DMS53 treated with DMSO at 0.1 percent for 48 hours (cell line): ENCODE measurements around the gene RUFY1.
"Not testable (repeated sequence)": the region's sequence is repeated elsewhere in the genome, so short reads cannot be mapped to it uniquely, and the experiment has no call there.

ENCODE experiments used
- DNase-seq: peaks from one replicate; lab custom pipeline; 2025; ENCODE audit not compliant: unreplicated experiment; lab: John Stamatoyannopoulos, UW

The RUFY1 gene

GRCh38 chr5:179533907-179534306 is 16.4 kb upstream of the RUFY1 start:
- no peak for DNase-seq

- DNase-seq, result no peak
These were observed 15.9 kb upstream of the RUFY1 start for GRCh38 chr5:179534431-179534830.

- DNase-seq, result no peak
These were observed 13.7 kb upstream of the RUFY1 start for GRCh38 chr5:179536676-179537075.

- no peak for DNase-seq
These were observed 8.2 kb upstream of the RUFY1 start for GRCh38 chr5:179542170-179542569.

GRCh38 chr5:179543275-179543674 is 7.1 kb upstream of the RUFY1 start:
- DNase-seq, result not testable (repeated sequence)

GRCh38 chr5:179553006-179553405 is 2.7 kb downstream of the RUFY1 start:
- DNase-seq, result no peak

GRCh38 chr5:179553875-179554274 is 3.5 kb downstream of the RUFY1 start:
- no peak for DNase-seq

GRCh38 chr5:179554981-179555380 is 4.6 kb downstream of the RUFY1 start:
- no peak for DNase-seq

- DNase-seq, result not testable (repeated sequence)
These were observed 8.0 kb downstream of the RUFY1 start for GRCh38 chr5:179558261-179558799.

- peak; percentile 53 for DNase-seq
These were observed 8.6 kb downstream of the RUFY1 start for GRCh38 chr5:179558932-179559283.

GRCh38 chr5:179559284-179560252 is 9.2 kb downstream of the RUFY1 start:
- DNase-seq, result peak; percentile 98

GRCh38 chr5:179564526-179564925 is 14.2 kb downstream of the RUFY1 start:
- no peak for DNase-seq

GRCh38 chr5:179568721-179569120 is 18.4 kb downstream of the RUFY1 start:
- DNase-seq, result no peak

- DNase-seq, result no peak
These were observed 22.0 kb downstream of the RUFY1 start for GRCh38 chr5:179572386-179572785.

- no peak for DNase-seq
These were observed 27.1 kb downstream of the RUFY1 start for GRCh38 chr5:179577286-179577960.

- DNase-seq, result no peak
These were observed 35.6 kb downstream of the RUFY1 start for GRCh38 chr5:179585941-179586401.

- no peak for DNase-seq
These were observed 37.8 kb downstream of the RUFY1 start for GRCh38 chr5:179588166-179588565.

- no peak for DNase-seq
These were observed 45.6 kb downstream of the RUFY1 start for GRCh38 chr5:179595916-179596315.

GRCh38 chr5:179596421-179596820 is 46.1 kb downstream of the RUFY1 start:
- DNase-seq, result no peak

GRCh38 chr5:179599100-179599499 is 48.7 kb downstream of the RUFY1 start:
- no peak for DNase-seq

- DNase-seq, result no peak
These were observed 49.2 kb downstream of the RUFY1 start for GRCh38 chr5:179599566-179599965.

GRCh38 chr5:179599973-179600372 is 49.6 kb downstream of the RUFY1 start:
- DNase-seq, result no peak
